Measurements from ENCODE around the gene PLCB1.

DNA sequence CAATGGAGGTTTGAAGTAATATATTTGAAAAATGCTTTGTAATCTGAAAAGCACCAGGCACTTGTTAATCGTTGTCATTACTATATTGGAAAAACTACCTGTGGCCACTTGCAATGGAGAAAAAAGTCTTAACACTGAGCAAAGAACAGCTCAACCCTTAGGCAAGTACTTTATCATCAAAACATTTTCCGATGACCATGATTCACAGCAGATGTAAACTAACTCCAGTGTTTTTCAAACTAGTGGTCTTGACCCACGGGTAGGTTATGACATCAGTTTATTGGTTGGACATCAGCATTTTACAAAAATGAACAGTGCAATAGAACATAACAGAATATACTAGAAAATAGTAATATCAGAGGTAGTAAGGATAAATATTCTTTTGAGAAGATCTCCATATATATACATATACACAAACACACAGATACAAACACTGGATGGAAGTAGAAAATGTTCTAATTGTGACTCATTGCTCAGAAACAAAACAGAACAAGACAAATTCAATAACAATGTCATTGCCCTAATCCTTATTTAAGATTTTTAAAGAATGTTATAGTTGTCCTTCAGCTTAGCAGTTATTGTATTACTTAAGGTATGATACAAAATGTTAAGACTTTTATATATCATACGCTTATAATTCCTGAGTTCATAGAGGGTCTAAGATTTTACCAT, 123.0 kb downstream of the PLCB1 start:
- no peak for TF ChIP-seq CTCF (IDR thresholded peaks at IDR 0.05)
- TF ChIP-seq POLR2A (IDR thresholded peaks at IDR 0.05): no peak

Data from uterus (tissue), 2 donors.